ENCODE data around the gene MET. TPM values are rescaled to one million over a fixed set of nuclear protein-coding genes. Genes with fewer than 3 reads are reported as not detected.

MET gene
- total and polyA plus RNA-seq, 2 donors from 2014 or later = 13.4 to 225 TPM

GRCh38 chr7:116732788-116733694 lies 61.0 kb downstream of the MET start:
- intact Hi-C loops (cut with DNase I) = no loop called here
- H3K27ac ChIP-seq (ENCODE audit: low read depth in 2 of 2, low read length in 2 of 2) = no peak overlapping the region
- FAIRE-seq (no peak), DNase-seq (no peak)
- H3K9ac ChIP-seq (ENCODE audit: low read length in 3 of 3) = no peak overlapping the region
- peak overlapping the region in 2 of 3 donors; percentile 9 to 57 for H3K4me3 ChIP-seq (ENCODE audit: low read length in 3 of 3)
- no peak for TF ChIP-seq CTCF (IDR thresholded peaks at IDR 0.05; ENCODE audit: borderline replicate concordance, extremely low read depth, insufficient read depth)
- H3K9me3 ChIP-seq (ENCODE audit: control insufficient read depth in 2 of 3, insufficient read depth in 1 of 3, low read length in 3 of 3) = no peaks in the 10 kb centered on the region
- H3K36me3 ChIP-seq (ENCODE audit: control insufficient read depth in 2 of 3, insufficient read depth in 3 of 3, low read length in 3 of 3) = no peaks in the 10 kb centered on the region
- no peaks in the 10 kb centered on the region for H3K27me3 ChIP-seq (ENCODE audit: control insufficient read depth, insufficient read depth, low read length)
- peaks cover 2 to 30% (median 6%) of the 10 kb centered on the region in 3 donors for H3K4me1 ChIP-seq (ENCODE audit: control insufficient read depth in 2 of 3, insufficient read depth in 2 of 3, low read depth in 1 of 3, low read length in 3 of 3)

- DNase-seq = no peak
- no peak for FAIRE-seq
- Histone ChIP-seq H3K27ac (ENCODE audit: low read depth in 2 of 2, low read length in 2 of 2) (no peak overlapping the region), H3K4me3 (ENCODE audit: low read length in 3 of 3) (no peak overlapping the region), H3K9me3 (ENCODE audit: control insufficient read depth in 2 of 3, insufficient read depth in 1 of 3, low read length in 3 of 3) (no peaks in the 10 kb centered on the region), H3K27me3 (ENCODE audit: control insufficient read depth, insufficient read depth, low read length) (no peaks in the 10 kb centered on the region), H3K4me1 (ENCODE audit: control insufficient read depth in 2 of 3, insufficient read depth in 2 of 3, low read depth in 1 of 3, low read length in 3 of 3) (peaks cover 2 to 30% (median 6%) of the 10 kb centered on the region in 3 donors), H3K36me3 (ENCODE audit: control insufficient read depth in 2 of 3, insufficient read depth in 3 of 3, low read length in 3 of 3) (no peaks in the 10 kb centered on the region), H3K9ac (ENCODE audit: low read length in 3 of 3) (no peak overlapping the region)
- no peak for TF ChIP-seq CTCF (IDR thresholded peaks at IDR 0.05; ENCODE audit: borderline replicate concordance, extremely low read depth, insufficient read depth)
- intact Hi-C loops (cut with DNase I) = no loop called here
Measured at GRCh38 chr7:116733924-116734580, 62.1 kb downstream of the MET start.

- Histone ChIP-seq H3K27ac (ENCODE audit: low read depth in 2 of 2, low read length in 2 of 2) (no peak overlapping the region), H3K27me3 (ENCODE audit: control insufficient read depth, insufficient read depth, low read length) (no peaks in the 10 kb centered on the region), H3K4me1 (ENCODE audit: control insufficient read depth in 2 of 3, insufficient read depth in 2 of 3, low read depth in 1 of 3, low read length in 3 of 3) (peaks cover 2 to 30% (median 6%) of the 10 kb centered on the region in 3 donors), H3K9ac (ENCODE audit: low read length in 3 of 3) (no peak overlapping the region), H3K36me3 (ENCODE audit: control insufficient read depth in 2 of 3, insufficient read depth in 3 of 3, low read length in 3 of 3) (no peaks in the 10 kb centered on the region), H3K4me3 (ENCODE audit: low read length in 3 of 3) (no peak overlapping the region), H3K9me3 (ENCODE audit: control insufficient read depth in 2 of 3, insufficient read depth in 1 of 3, low read length in 3 of 3) (no peaks in the 10 kb centered on the region)
- DNase-seq (no peak), FAIRE-seq (no peak)
- intact Hi-C loops (cut with DNase I) = no loop called here
- TF ChIP-seq CTCF (IDR thresholded peaks at IDR 0.05; ENCODE audit: borderline replicate concordance, extremely low read depth, insufficient read depth) = no peak
Measured at GRCh38 chr7:116734710-116735109, 62.7 kb downstream of the MET start.
